Activated T-cell treated with anti-CD3 and anti-CD28 coated beads for 24 hours (primary cell): ENCODE measurements around the gene SLC9A3.
A peak's percentile ranks its signal among the peaks of the same experiment; 100 is the strongest.

Source experiments
- DNase-seq: peaks from one replicate; pipeline ENCODE4 v3.0.0-alpha.2; 2020; ENCODE audit warnings: low read depth

Gene SLC9A3

GRCh38 chr5:442335-443238 is 81.7 kb downstream of the SLC9A3 start, which contains the start of gene EXOC3:
Gene EXOC3, plus strand, starts transcription at chr5:443176. Its CDS starts 3,030 bp downstream, at chr5:446206.
- peak; percentile 78 for DNase-seq

GRCh38 chr5:441996-442334 is 82.3 kb downstream of the SLC9A3 start:
- DNase-seq = no peak

GRCh38 chr5:440401-441201 is 83.6 kb downstream of the SLC9A3 start:
- no peak for DNase-seq

- no peak for DNase-seq
Observed at GRCh38 chr5:439636-440035, 84.6 kb downstream of the SLC9A3 start.

- no peak for DNase-seq
Observed at GRCh38 chr5:439181-439580, 85.1 kb downstream of the SLC9A3 start.

- DNase-seq = no peak
Observed at GRCh38 chr5:438481-438981, 85.7 kb downstream of the SLC9A3 start.

- DNase-seq = no peak
Observed at GRCh38 chr5:437281-437771, 86.9 kb downstream of the SLC9A3 start.

- no peak for DNase-seq
Observed at GRCh38 chr5:436641-436975, 87.6 kb downstream of the SLC9A3 start.

GRCh38 chr5:435961-436640 is 88.1 kb downstream of the SLC9A3 start:
- DNase-seq = no peak

- DNase-seq = no peak
Observed at GRCh38 chr5:435156-435790, 89.0 kb downstream of the SLC9A3 start.

- DNase-seq = no peak
Observed at GRCh38 chr5:434443-435146, 89.7 kb downstream of the SLC9A3 start.

- DNase-seq = no peak
Observed at GRCh38 chr5:433836-434235, 90.4 kb downstream of the SLC9A3 start.

- no peak for DNase-seq
Observed at GRCh38 chr5:432928-433791, 91.1 kb downstream of the SLC9A3 start.

- DNase-seq = no peak
Observed at GRCh38 chr5:432201-432927, 91.9 kb downstream of the SLC9A3 start.

GRCh38 chr5:431711-432050 is 92.6 kb downstream of the SLC9A3 start:
- DNase-seq = no peak

GRCh38 chr5:431001-431710 is 93.1 kb downstream of the SLC9A3 start:
- peak; percentile 30 for DNase-seq

GRCh38 chr5:430214-430925 is 93.9 kb downstream of the SLC9A3 start:
- DNase-seq = no peak

- no peak for DNase-seq
Observed at GRCh38 chr5:429453-430188, 94.6 kb downstream of the SLC9A3 start.
